Measurements from ENCODE around the gene FBXW5.

Gene FBXW5

GRCh38 chr9:136961279-136962065 is 16.9 kb upstream of the FBXW5 start:
- no peak for FAIRE-seq

DNA sequence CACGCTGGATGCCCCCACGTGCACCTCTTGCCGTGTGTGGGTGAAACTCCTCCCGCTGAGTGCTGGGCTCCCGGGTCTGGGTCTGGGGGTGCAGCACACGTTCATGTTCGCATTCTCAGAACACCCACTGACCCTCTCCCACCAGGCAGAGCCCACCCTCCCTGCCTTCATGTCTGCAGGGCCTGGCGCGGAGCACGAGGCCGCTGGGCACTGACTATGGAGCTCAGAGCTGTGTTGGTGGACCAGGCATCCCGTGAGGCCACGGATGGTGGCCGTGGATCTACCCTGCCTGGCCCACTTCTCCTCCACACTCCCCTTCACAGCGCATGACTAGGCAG is 16.4 kb upstream of the FBXW5 start:
- FAIRE-seq: no peak

DNA sequence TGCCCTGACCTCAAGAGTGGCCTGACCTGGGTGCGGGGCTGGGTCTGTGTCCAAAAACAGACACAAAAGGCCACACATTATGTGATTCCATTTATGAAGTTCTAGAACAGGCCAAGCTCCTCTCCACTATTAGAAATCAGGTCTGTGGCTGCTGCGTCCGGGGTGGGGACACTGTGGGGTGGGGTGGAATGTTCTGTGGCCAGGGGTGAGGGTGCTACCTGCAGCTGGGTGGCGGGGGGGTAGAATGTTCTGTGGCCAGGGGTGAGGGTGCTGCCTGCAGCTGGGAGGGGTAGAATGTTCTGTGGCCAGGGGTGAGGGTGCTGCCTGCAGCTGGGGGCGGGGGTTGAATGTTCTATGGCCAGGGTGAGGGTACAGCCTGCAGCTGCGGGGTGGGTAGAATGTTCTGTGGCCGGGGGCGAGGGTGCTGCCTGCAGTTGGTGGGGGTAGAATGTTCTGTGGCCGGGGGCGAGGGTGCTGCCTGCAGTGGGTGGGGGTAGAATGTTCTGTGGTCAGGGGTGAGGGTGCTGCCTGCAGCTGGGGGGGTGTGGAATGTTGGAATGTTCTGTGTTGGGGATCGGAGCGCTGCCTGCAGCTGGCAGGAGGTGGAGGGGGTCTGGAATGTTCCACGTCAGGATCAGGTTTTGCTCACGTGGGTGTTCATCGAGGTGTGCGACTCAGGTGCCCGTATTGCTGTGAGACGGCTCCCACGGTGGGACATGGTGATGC is 15.8 kb upstream of the FBXW5 start:
- FAIRE-seq: no peak

DNA sequence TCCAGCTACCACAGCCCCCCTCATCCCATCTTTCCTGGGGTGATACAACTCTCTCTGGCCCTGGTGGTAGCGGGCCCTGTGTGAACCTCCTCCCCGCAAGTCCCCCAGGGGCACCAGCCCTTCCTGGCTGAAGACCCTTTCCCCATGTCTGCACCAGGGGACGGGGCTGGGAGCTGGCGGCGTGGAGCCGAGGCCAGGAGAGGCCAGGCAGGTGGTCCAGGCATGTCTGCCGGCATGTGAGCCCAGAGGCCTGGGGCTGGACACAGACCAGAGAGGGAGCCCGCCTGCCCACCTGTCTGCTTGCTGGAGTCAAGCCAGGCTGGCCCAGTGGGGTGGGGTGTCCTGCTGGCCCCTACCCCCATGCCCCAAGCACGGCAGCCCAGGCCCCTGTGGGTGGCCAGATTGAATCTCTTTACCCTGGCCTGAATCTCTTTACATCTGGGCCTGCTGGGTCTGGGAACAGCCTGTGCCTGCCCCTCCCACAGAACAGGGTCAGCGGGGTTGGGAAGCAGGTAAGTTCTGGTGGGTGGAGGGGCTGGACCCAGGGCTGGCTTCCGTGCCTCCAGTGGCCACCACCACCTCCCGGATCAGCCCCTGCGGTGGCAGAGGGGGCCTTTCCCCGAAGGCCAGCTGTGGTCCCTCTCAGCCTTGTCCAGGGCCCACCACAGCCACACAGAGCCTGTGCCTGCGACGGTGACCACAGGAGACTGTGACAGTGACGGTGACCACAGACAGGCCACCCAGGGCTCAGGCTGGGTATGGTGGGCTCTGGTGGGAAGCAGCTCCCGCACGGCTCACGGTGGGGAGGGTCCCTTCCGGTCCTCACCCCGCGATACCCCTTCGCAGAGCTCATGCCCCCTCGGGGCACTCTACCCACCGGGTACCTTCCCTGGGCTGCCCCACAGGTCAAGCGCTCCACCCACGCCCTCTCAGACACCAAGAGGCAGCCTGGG is 14.6 kb upstream of the FBXW5 start:
- FAIRE-seq: no peak

DNA sequence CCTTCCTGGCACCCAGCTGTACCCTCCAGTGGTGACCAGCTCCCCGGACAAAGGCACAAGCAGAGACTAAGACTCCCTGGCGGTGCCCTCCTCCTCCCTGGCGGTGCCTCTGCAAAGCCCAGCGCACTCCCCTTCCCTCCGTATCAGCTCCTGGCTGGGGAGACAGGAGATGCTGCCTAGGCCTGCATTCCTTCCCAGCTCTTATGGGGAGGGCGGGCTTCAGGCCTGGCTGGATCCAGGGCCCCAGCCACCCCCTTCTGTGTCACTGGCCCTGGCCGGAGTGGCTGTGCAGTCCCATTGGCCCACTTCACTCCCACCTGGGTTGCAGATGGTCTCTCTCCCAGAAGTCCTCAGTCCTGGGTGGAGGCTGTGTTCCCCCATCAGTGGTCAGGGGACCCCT is 13.9 kb upstream of the FBXW5 start:
- no peak for FAIRE-seq

DNA sequence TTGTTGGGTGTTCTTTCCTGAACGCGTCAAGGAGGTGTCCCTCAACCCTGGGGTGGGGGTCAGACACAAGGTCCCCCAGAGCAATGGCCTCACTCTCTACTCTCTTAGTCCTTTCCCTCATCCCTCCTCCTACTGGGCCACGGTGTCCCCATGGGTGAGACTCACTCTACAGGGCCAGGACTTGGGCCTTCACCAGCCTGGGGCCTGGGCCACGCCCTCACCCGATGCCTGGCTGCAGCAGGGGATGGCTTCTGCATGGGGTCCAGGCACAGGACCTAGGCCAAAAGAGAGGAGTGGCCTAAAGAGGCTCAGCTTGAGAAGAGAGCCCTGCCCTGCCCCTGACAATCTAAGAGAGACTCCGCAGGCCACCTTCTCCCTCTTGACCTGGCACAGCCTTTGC is 13.4 kb upstream of the FBXW5 start:
- FAIRE-seq: no peak

DNA sequence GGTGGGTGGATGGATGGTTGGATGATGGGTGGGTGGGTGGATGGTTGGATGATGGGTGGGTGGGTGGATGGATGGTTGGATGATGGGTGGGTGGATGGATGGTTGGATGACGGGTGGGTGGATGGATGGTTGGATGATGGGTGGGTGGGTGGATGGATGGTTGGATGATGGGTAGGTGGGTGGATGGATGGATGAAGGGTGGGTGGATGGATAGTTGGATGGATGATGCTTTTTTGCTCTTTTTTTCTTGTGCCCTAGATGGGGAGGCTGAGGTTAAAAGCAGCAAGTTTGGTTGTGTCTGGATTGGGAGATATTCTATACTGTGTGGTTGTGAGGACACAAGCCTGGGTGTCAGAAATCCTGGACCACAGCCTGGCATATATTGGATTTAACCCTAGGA is 12.9 kb upstream of the FBXW5 start:
- FAIRE-seq: no peak

DNA sequence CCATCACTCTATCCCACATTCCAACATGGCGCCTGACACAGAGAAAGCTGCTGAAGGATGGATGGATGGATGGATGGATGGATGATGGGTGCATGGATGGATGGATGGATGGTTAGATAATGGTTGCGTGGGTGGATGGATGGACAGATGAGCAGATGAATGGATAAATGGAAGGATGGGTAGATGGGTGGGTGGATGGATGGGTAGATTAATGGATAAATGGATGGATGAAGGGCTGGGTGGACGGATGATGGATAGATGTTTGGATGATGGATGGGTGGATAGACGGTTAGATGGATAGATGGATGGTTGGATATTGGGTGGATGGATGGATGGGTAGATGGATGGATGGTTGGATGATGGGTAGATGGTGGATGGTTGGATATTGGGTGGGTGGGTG is 12.1 kb upstream of the FBXW5 start:
- no peak for FAIRE-seq

- no peak for FAIRE-seq
Observed at GRCh38 chr9:136955943-136956335, 11.4 kb upstream of the FBXW5 start.

GRCh38 chr9:136955202-136955942 is 10.8 kb upstream of the FBXW5 start:
- no peak for FAIRE-seq

GRCh38 chr9:136954270-136955083 is 9.9 kb upstream of the FBXW5 start:
- FAIRE-seq: no peak

DNA sequence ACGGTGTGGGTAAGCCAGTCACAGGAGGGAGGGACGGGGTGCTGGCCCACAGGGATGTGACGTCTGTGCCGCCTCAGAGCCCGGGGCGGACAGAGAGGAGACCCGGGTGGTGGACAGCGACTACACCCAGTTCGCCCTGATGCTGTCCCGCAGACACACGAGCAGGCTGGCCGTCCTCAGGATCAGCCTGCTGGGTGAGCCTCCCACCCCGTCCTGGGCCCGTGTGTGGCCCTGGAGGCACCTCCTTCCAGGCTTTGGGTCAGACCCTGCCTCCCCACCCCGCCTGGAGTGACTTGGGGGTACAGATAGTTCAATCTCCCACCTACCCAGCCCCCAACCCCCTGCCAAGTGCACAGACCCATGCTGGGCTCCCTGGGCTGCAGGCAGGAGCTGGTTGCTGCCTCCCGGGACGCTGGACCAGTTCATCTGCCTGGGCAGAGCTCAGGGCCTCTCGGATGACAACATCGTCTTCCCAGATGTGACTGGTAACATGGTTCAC is 9.3 kb upstream of the FBXW5 start:
- no peak for FAIRE-seq

- FAIRE-seq: no peak
Observed at GRCh38 chr9:136952876-136953770, 8.6 kb upstream of the FBXW5 start.

DNA sequence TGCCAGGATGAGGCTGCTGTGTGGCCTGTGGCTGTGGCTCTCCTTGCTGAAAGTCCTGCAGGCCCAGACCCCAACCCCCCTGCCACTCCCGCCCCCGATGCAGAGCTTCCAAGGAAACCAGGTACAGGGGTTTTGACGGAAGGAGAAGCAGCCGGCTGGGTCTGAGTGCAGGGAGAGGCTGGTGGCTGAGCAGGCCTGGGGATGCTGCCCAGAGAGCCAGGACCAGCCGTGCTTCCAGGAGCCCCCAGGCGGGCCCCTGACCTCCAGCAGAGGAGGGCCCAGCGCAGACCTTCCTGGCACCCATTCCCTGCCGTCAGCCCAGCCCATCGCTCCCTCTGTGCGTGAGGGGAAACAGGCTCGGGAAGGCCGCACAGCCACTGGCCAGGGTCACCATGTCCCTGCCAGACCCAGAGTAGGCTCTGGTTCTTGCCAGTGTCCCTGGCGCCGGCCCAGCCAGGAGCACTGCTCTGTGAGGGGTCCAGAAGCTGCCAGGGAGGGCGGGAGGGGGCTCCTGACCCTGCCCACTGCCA is 7.8 kb upstream of the FBXW5 start:
- no peak for FAIRE-seq

DNA sequence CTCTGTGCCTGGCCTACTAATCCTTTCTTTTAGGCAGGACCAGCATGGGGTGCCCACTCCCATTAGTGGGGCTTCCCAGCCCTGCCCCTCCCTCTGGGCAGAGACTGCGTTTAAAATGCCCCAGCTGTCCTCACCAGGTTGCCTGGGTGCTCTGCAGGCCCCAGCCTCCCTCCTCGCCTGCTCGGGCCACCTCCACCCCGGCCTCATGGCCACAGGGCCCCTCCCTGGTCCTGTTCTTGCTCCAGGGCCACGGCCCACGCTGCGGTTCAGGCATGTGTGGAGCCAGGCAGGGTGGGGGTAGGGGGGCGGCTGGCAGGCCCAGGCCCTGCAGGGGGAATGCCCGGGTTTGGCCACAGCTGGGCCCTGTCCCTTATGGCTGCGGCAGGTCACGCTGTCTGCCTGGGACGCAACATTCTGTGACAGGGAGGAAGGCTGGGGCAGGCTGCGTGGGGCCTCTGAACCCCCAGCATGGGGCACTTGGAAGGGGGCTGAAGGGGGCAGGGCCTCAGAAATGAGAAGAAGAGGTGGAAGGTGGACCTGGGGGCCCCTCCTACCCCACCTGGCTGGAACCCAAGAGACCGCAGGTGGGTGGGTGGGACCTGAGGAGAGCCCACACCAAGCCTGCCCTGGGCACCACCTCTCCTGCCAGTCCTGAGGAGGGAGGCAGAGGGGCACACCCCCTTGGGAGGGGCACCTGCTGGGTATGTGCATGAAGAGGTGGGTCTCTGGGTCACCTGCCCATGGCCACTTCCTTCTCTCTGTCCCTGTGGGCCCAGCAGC is 7.2 kb upstream of the FBXW5 start, which contains the start of gene LCN12:
Gene LCN12, plus strand, starts transcription at position 733 of the 780 bp plus-strand sequence. CDS start 55 bp downstream, outside the sequence.
- FAIRE-seq: no peak

DNA sequence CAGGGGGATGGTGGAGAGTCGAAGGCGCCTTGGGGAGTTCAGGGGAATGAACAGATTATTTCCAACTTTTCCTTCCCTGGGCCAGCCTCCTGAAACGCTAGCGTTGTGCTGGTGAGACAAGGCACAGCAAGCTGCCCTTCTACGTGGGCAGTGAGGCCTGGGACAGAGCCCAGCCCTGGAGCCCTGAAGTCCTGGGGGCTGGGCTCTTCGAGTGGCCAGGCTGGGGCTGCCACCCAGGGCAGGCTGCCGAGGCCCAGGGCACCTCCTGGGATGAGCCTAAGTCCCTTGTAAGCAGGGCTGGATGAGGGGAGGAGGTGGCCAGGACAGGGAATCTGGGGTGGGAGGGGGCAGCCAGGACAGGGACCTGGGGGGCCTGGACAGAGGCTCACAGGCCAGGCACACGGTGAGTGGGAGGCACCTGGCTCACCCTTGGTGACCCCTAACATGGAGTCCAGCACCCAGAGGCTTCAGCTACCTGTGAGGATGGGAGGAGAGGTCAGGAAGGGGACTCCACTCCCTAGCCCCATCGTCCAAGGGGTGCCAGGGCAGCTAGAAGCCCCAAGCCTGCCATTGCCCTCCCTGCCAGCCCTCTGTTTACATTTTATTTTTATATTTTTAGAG is 6.2 kb upstream of the FBXW5 start:
- no peak for FAIRE-seq

DNA sequence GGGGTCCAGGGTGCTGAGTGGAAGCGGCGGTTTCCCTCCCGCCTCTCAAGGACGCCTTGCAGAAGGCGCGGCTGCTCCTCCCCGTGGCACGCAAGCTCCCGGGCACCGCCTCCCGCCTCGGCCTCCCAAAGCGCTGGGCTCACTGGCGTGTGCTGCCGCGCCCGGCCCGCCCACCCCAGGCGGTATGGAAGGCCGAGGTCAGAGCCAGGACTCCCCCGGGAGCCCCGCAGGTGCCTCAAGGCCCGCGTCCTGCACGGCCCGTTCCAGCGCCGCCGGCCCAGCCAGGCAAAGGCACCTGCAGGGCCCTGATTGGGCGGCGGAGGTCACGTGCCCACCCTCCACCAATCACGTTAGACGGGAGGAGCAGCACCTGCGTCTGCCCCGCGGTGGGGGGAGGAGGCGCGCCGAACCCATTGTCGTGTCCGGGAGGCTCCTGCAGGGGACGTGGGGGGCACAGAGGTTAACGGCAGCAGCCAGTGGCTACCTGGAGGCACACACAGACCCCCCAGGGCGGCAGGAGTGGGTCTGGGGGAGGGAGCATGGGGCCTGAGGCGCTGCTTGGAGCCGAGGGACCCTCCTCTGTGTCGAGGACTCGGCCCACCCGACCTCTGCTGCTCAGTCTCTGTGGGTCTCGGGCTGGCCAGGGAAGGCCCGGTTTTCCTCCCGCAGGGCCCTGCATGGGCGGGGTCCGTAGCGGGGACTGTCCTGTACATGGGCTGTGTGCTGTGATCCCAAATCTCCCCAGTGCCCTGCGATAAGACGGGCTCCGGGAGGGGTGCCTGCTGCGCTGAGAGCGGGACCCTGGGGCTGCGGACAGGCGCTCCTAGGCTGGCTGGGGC is 5.5 kb upstream of the FBXW5 start:
- FAIRE-seq: no peak
